ENCODE results near the gene HOMER2.

GRCh38 chr15:82950746-82951370 is 1.7 kb downstream of the HOMER2 start:
- TF ChIP-seq ZBTB7A (tag by site-specific recombination; IDR thresholded peaks at IDR 0.05; ENCODE audit: low read depth) (no peak), BCL11A (tag by site-specific recombination; IDR thresholded peaks at IDR 0.05; ENCODE audit: low read depth) (no peak), ZNF777 (tag by site-specific recombination; IDR thresholded peaks at IDR 0.05; ENCODE audit: borderline replicate concordance) (no peak), ZNF239 (tag by site-specific recombination; IDR thresholded peaks at IDR 0.05) (no peak), REST (tag by site-specific recombination; IDR thresholded peaks at IDR 0.05) (no peak), ZNF175 (tag by site-specific recombination; IDR thresholded peaks at IDR 0.05) (no peak), ZNF394 (tag by site-specific recombination; IDR thresholded peaks at IDR 0.05; ENCODE audit: borderline replicate concordance) (no peak), RBAK (tag by site-specific recombination; IDR thresholded peaks at IDR 0.05) (no peak), MZF1 (tag by site-specific recombination; IDR thresholded peaks at IDR 0.05; ENCODE audit: borderline replicate concordance) (no peak; the same call in 1 of the 2 replicates), GFI1B (tag by site-specific recombination; IDR thresholded peaks at IDR 0.05) (no peak)
- TF ChIP-seq, protein P1, sequence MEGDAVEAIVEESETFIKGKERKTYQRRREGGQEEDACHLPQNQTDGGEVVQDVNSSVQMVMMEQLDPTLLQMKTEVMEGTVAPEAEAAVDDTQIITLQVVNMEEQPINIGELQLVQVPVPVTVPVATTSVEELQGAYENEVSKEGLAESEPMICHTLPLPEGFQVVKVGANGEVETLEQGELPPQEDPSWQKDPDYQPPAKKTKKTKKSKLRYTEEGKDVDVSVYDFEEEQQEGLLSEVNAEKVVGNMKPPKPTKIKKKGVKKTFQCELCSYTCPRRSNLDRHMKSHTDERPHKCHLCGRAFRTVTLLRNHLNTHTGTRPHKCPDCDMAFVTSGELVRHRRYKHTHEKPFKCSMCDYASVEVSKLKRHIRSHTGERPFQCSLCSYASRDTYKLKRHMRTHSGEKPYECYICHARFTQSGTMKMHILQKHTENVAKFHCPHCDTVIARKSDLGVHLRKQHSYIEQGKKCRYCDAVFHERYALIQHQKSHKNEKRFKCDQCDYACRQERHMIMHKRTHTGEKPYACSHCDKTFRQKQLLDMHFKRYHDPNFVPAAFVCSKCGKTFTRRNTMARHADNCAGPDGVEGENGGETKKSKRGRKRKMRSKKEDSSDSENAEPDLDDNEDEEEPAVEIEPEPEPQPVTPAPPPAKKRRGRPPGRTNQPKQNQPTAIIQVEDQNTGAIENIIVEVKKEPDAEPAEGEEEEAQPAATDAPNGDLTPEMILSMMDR (tag by site-specific recombination; IDR thresholded peaks at IDR 0.05), result no peak
- TF ChIP-seq, protein P2, sequence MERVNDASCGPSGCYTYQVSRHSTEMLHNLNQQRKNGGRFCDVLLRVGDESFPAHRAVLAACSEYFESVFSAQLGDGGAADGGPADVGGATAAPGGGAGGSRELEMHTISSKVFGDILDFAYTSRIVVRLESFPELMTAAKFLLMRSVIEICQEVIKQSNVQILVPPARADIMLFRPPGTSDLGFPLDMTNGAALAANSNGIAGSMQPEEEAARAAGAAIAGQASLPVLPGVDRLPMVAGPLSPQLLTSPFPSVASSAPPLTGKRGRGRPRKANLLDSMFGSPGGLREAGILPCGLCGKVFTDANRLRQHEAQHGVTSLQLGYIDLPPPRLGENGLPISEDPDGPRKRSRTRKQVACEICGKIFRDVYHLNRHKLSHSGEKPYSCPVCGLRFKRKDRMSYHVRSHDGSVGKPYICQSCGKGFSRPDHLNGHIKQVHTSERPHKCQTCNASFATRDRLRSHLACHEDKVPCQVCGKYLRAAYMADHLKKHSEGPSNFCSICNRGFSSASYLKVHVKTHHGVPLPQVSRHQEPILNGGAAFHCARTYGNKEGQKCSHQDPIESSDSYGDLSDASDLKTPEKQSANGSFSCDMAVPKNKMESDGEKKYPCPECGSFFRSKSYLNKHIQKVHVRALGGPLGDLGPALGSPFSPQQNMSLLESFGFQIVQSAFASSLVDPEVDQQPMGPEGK (tag by site-specific recombination; IDR thresholded peaks at IDR 0.05), result no peak

Data from HEK293 (cell line).